K562 (cell line): ENCODE measurements around the gene ABLIM2. TPM values are rescaled to one million over a fixed set of nuclear protein-coding genes. Genes with fewer than 3 reads are reported as not detected.

ENCODE experiments used
- ATAC-seq: fragments of 200-7000 bp; cut with Tn5 transposase; 3 replicates; pipeline ENCODE4 v1.9.1; 2020; ENCODE audit warnings: moderate library complexity
- BruUV-seq: library from RNA; stranded (reverse); fragments of 400-500 nt; replicated peaks from 2 replicates; lab custom pipeline; 2021; lab: Mats Ljungman, UMichigan
- CTCF ChIA-PET: fragments of 300-600 bp; formaldehyde crosslinking; extraction: SDS; loops from one replicate; lab custom pipeline; 2021; ENCODE audit warnings: low intra/inter-chr PET ratio; lab: Yijun Ruan, JAX
- POLR2A ChIA-PET: fragments of 300-600, 350-650 bp; sonication (Branson Sonifier 250); formaldehyde crosslinking; extraction: SDS; loops from one replicate; lab custom pipeline; 2021; ENCODE audit warnings: antibody characterized with exemption, inconsistent platforms; lab: Yijun Ruan, JAX
- DNase-seq, 4 experiments: peaks; one replicate each; pipeline versions ENCODE4 v3.0.0 to v3.0.0-alpha.2; 2011 to 2018; ENCODE audit warnings: low spot score in 3 of 4, mixed read lengths in 3 of 4; ENCODE audit errors: extremely low read depth in 1 of 4
- FAIRE-seq: peaks from 2 replicates; lab custom pipeline; 2011; peaks lifted over from hg19 to GRCh38; lab: Jason Lieb, UNC
- H2AFZ ChIP-seq: 2 replicates; pipeline ENCODE4 v1.6.0; 2011; ENCODE audit warnings: low read depth, low read length, control low read depth, inconsistent platforms
- H3K27ac ChIP-seq: fragments of 200-600 bp; 3 replicates; pipeline ENCODE4 v1.8.0; 2011; ENCODE audit warnings: low read depth, mild to moderate bottlenecking, control low read depth, inconsistent platforms, low read length, moderate library complexity, mixed read lengths; ENCODE audit errors: extremely low read depth
- H3K27me3 ChIP-seq, 2 experiments: fragments of 300-600 bp in 1 of 2; 2 replicates in 1 of 2; 3 replicates in 1 of 2; pipeline versions ENCODE4 v1.6.0 to v1.8.0; 2011; ENCODE audit warnings: inconsistent platforms in 2 of 2, low read length in 2 of 2, mild to moderate bottlenecking in 1 of 2, mixed read lengths in 1 of 2, moderate library complexity in 1 of 2; ENCODE audit not compliant: control insufficient read depth in 2 of 2, insufficient read depth in 2 of 2
- H3K36me3 ChIP-seq: fragments of 300-600 bp; 3 replicates; pipeline ENCODE4 v1.8.0; 2011; ENCODE audit warnings: mild to moderate bottlenecking, low read length, inconsistent platforms; ENCODE audit not compliant: control insufficient read depth, insufficient read depth
- H3K4me1 ChIP-seq, 2 experiments: fragments of 200-600 bp in 1 of 2; replicated peaks in 1 of 2; 2 replicates in 1 of 2; 3 replicates in 1 of 2; pipeline versions ENCODE4 v1.5.1 to v1.8.0; 2011; ENCODE audit warnings: inconsistent platforms in 2 of 2, low read length in 2 of 2, mild to moderate bottlenecking in 1 of 2, mixed read lengths in 1 of 2, moderate library complexity in 1 of 2; ENCODE audit not compliant: control insufficient read depth in 2 of 2, insufficient read depth in 2 of 2
- H3K4me2 ChIP-seq: 2 replicates; pipeline ENCODE4 v1.6.1; 2011; ENCODE audit warnings: low read length, control low read depth, inconsistent platforms, mixed read lengths; ENCODE audit not compliant: insufficient read depth
- H3K4me3 ChIP-seq: fragments of 200-600 bp; sonication (generic), shearing (Covaris generic); 2 replicates; pipeline ENCODE4 v1.5.1; 2016; ENCODE audit warnings: control low read depth, inconsistent platforms
- H3K79me2 ChIP-seq: fragments of 200-600 bp; 3 replicates; pipeline ENCODE4 v1.8.0; 2011; ENCODE audit warnings: low read length, inconsistent platforms; ENCODE audit not compliant: control insufficient read depth, insufficient read depth
- H3K9ac ChIP-seq, 2 experiments: 2 replicates each; pipeline versions ENCODE4 v1.6.0 to v1.6.1; 2011; ENCODE audit warnings: low read depth in 2 of 2, low read length in 2 of 2, control low read depth in 1 of 2, inconsistent platforms in 1 of 2, mild to moderate bottlenecking in 1 of 2, mixed read lengths in 1 of 2; ENCODE audit not compliant: insufficient read depth in 1 of 2
- H3K9me1 ChIP-seq: one replicate; pipeline ENCODE4 v1.6.0; 2011; ENCODE audit warnings: inconsistent platforms, mild to moderate bottlenecking, low read length, moderate library complexity; ENCODE audit not compliant: control insufficient read depth, insufficient read depth
- H3K9me3 ChIP-seq: replicated peaks from 2 replicates; pipeline ENCODE4 v1.5.1; 2011; ENCODE audit warnings: low read depth, low read length, inconsistent platforms; ENCODE audit not compliant: control insufficient read depth, insufficient read depth
- H4K20me1 ChIP-seq: replicated peaks from 2 replicates; pipeline ENCODE4 v1.6.1; 2011; ENCODE audit warnings: low read length, inconsistent platforms, mixed read lengths; ENCODE audit not compliant: control insufficient read depth, insufficient read depth
- FOXK1 ChIP-seq: sonication (generic); formaldehyde crosslinking; IDR thresholded peaks from 2 replicates; pipeline ENCODE4 v1.8.0; 2022; ENCODE audit warnings: missing genetic modification reagents, mild to moderate bottlenecking, borderline replicate concordance
- HOMEZ ChIP-seq: fragments of 250-450 bp; sonication (Bioruptor Pico); IDR thresholded peaks from 2 replicates; pipeline ENCODE4 v1.4.0; 2020; ENCODE audit warnings: mild to moderate bottlenecking, moderate library complexity
- HSF4 ChIP-seq: fragments of 250-450 bp; sonication (Bioruptor Pico); IDR thresholded peaks from 2 replicates; pipeline ENCODE4 v2.1.2; 2022; ENCODE audit warnings: mild to moderate bottlenecking, moderate library complexity, borderline replicate concordance
- NCOA2 ChIP-seq, 2 experiments: fragments of 450-650 bp; IDR thresholded peaks; 2 replicates each; pipeline ENCODE4 v1.6.1; 2018; ENCODE audit warnings: mild to moderate bottlenecking in 2 of 2, moderate library complexity in 1 of 2; ENCODE audit not compliant: partially characterized antibody in 2 of 2
- NFXL1 ChIP-seq: fragments of 450-650 bp; formaldehyde crosslinking; IDR thresholded peaks from 2 replicates; pipeline ENCODE4 v1.4.0; 2021; ENCODE audit warnings: mild to moderate bottlenecking
- RHOXF2B ChIP-seq: fragments of 250-450 bp; sonication (Bioruptor Pico); conservative IDR thresholded peaks from 2 replicates; pipeline ENCODE4 v1.5.1; 2021
- SMARCB1 ChIP-seq: IDR thresholded peaks from 2 replicates; pipeline ENCODE4 v1.6.1; 2011; ENCODE audit warnings: improper control_type of control experiment, low read depth; ENCODE audit not compliant: insufficient read length
- ZNF589 ChIP-seq: fragments of 200-800 bp; sonication (Bioruptor generic); IDR thresholded peaks from 2 replicates; pipeline ENCODE4 v1.6.1; 2016; ENCODE audit warnings: low read depth, missing genetic modification characterization, missing compliant biosample characterization
- WGBS: fragments of 100-300 bp; shearing (Covaris generic); methylation state at CpG from one replicate; pipeline ENCODE4 v1.1.6; 2016; ENCODE audit warnings: low coverage, mixed read lengths; ENCODE audit not compliant: insufficient coverage; ENCODE audit errors: missing lambda C conversion rate; 5-methylcytosine and 5-hydroxymethylcytosine counted together
- in situ Hi-C: fragments of 300-500 bp; cut with MboI; formaldehyde crosslinking; loops from 4 replicates; pipeline ENCODE4 v1.15.0; 2018; ENCODE audit warnings: inconsistent platforms, mixed read lengths
- intact Hi-C: fragments of 100-400 bp; cut with micrococcal nuclease; formaldehyde crosslinking; loops from 2 replicates; pipeline ENCODE4 v1.14.2; 2022
- polyA plus RNA-seq, 8 experiments: library from polyadenylated mRNA; depleted of rRNA in 4 of 8; stranded (reverse) in 5 of 8; unstranded in 3 of 8; fragments of >200 nt; fragmentation: Nextera tagmentation in 2 of 8; fragmentation: Illumina TruSeq in 1 of 8; extraction: Ambion mirVana in 2 of 8; extraction: Trizol in 1 of 8; gene quantifications; 2 replicates each; pipeline versions ENCODE4 v1.2.1 to v1.2.3, GENCODE V29; 2011 to 2014; ENCODE audit warnings: inconsistent platforms in 1 of 8, missing spikeins in 1 of 8
- total RNA-seq, 7 experiments: library from RNA; depleted of rRNA in 6 of 7; stranded (reverse); fragments of >200 nt in 6 of 7; fragmentation: Illumina TruSeq in 2 of 7; extraction: Trizol in 2 of 7; gene quantifications; 2 replicates each; pipeline versions ENCODE4 v1.2.1 to v1.2.3, GENCODE V29; 2011 to 2021; ENCODE audit warnings: low replicate concordance in 1 of 7
- TF ChIP-seq, protein P1 (sequence below): fragments of 450-650 bp; formaldehyde crosslinking; IDR thresholded peaks from 2 replicates; pipeline ENCODE4 v1.4.0; 2022; ENCODE audit warnings: missing genetic modification characterization
- TF ChIP-seq, protein P2 (sequence below): fragments of 250-450 bp; sonication (Bioruptor Pico); IDR thresholded peaks from 2 replicates; pipeline ENCODE4 v1.8.0; 2022; ENCODE audit warnings: inconsistent platforms

Gene ABLIM2
- total and polyA plus RNA-seq, 9 of the 15 experiments (the other 6 are each of a cell fraction or from before 2014, with no cell fraction given) = not detected

- FAIRE-seq = no peak
- Histone ChIP-seq H3K4me1 (peaks cover 0 to 22% of the 10 kb centered on the region in 2 experiments; a peak in 2 of 5 replicates), H3K36me3 (no peaks in the 10 kb centered on the region), H3K9me1 (no peaks in the 10 kb centered on the region), H3K4me2 (no peak overlapping the region), H4K20me1 (peaks cover 11% of the 10 kb centered on the region), H3K4me3 (no peak overlapping the region), H3K27me3 (peaks cover 25 to 62% of the 10 kb centered on the region in 2 experiments; a peak in 4 of 5 replicates), H3K9me3 (no peaks in the 10 kb centered on the region), H2AFZ (no peak overlapping the region), H3K9ac (no peak overlapping the region), H3K79me2 (no peaks in the 10 kb centered on the region), H3K27ac (no peak overlapping the region)
- in situ Hi-C loops (no loop called here), intact Hi-C loops (no loop called here)
- no peak for TF ChIP-seq FOXK1
- no peak for TF ChIP-seq NCOA2 (IDR thresholded peaks at IDR 0.05; ENCODE audit: partially characterized antibody in 2 of 2)
- no peak for TF ChIP-seq SMARCB1
- TF ChIP-seq, protein P1, sequence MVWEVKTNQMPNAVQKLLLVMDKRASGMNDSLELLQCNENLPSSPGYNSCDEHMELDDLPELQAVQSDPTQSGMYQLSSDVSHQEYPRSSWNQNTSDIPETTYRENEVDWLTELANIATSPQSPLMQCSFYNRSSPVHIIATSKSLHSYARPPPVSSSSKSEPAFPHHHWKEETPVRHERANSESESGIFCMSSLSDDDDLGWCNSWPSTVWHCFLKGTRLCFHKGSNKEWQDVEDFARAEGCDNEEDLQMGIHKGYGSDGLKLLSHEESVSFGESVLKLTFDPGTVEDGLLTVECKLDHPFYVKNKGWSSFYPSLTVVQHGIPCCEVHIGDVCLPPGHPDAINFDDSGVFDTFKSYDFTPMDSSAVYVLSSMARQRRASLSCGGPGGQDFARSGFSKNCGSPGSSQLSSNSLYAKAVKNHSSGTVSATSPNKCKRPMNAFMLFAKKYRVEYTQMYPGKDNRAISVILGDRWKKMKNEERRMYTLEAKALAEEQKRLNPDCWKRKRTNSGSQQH (CRISPR knock-in tag) = no peak
- TF ChIP-seq, protein P2, sequence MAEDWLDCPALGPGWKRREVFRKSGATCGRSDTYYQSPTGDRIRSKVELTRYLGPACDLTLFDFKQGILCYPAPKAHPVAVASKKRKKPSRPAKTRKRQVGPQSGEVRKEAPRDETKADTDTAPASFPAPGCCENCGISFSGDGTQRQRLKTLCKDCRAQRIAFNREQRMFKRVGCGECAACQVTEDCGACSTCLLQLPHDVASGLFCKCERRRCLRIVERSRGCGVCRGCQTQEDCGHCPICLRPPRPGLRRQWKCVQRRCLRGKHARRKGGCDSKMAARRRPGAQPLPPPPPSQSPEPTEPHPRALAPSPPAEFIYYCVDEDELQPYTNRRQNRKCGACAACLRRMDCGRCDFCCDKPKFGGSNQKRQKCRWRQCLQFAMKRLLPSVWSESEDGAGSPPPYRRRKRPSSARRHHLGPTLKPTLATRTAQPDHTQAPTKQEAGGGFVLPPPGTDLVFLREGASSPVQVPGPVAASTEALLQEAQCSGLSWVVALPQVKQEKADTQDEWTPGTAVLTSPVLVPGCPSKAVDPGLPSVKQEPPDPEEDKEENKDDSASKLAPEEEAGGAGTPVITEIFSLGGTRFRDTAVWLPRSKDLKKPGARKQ (CRISPR knock-in tag) = no peak
- no peak for TF ChIP-seq ZNF589 (CRISPR knock-in tag)
- TF ChIP-seq NFXL1 = no peak
- TF ChIP-seq HSF4 (CRISPR knock-in tag) = no peak
- no peak for TF ChIP-seq HOMEZ (CRISPR knock-in tag)
- TF ChIP-seq RHOXF2B = no peak
- DNase-seq = no peak
- no peak for ATAC-seq
- ChIA-PET POLR2A (no interaction called here), CTCF (no interaction called here)
- BruUV-seq = no TSS peak
- 5% methylated on average over 15 of the region's 15 CpGs for WGBS
Observed at GRCh38 chr4:8157496-8157895, 1.1 kb downstream of the ABLIM2 start.
